Lower lobe of right lung (tissue), 2 donors: ENCODE results near the gene FAM171A2. TPM values are rescaled to one million over a fixed set of nuclear protein-coding genes. Genes with fewer than 3 reads are reported as not detected.

Source experiments
- ATAC-seq, 2 donors: fragments of 200-7000 bp; cut with Tn5 transposase; one replicate each; pipeline ENCODE4 v1.9.1; 2020 to 2022; ENCODE audit warnings: mild to moderate bottlenecking in 2 of 2, moderate library complexity in 2 of 2
- DNase-seq: peaks from one replicate; pipeline ENCODE4 v3.0.0-alpha.2; 2020
- H3K27ac ChIP-seq: fragments of 200-600 bp; one replicate; pipeline ENCODE4 v1.8.0; 2022
- H3K27me3 ChIP-seq: fragments of 200-600 bp; one replicate; pipeline ENCODE4 v1.8.0; 2022; ENCODE audit warnings: low read depth
- H3K36me3 ChIP-seq: fragments of 200-600 bp; one replicate; pipeline ENCODE4 v1.8.0; 2022; ENCODE audit warnings: mild to moderate bottlenecking
- H3K4me1 ChIP-seq: fragments of 200-600 bp; one replicate; pipeline ENCODE4 v1.8.0; 2022
- H3K4me3 ChIP-seq: fragments of 200-600 bp; one replicate; pipeline ENCODE4 v1.8.0; 2022; ENCODE audit warnings: mild to moderate bottlenecking
- H3K9me3 ChIP-seq: fragments of 200-600 bp; one replicate; pipeline ENCODE4 v1.8.0; 2022
- intact Hi-C: fragments of 100-400 bp; cut with DNase I; formaldehyde crosslinking; loops from one replicate; pipeline ENCODE4 v1.11.0; 2022
- total RNA-seq: library from RNA; stranded (reverse); fragmentation: NEBNext Ultra II Directional; extraction: Animal tissue kit (Norgen Biotek cat#: 25700); gene quantifications from one replicate; pipeline ENCODE4 v1.2.1, GENCODE V29; 2021
- TF ChIP-seq, protein P1 (sequence below): fragments of 200-600 bp; IDR thresholded peaks from one replicate; pipeline ENCODE4 v1.8.0; 2022; ENCODE audit warnings: antibody characterized with exemption, mild to moderate bottlenecking
- donor health status: DM: no; HTN: yes; CAD: no; lungs with severe emphysema.

The FAM171A2 gene
- total RNA-seq, 1 donor from 2014 or later = 1.2 TPM

DNA sequence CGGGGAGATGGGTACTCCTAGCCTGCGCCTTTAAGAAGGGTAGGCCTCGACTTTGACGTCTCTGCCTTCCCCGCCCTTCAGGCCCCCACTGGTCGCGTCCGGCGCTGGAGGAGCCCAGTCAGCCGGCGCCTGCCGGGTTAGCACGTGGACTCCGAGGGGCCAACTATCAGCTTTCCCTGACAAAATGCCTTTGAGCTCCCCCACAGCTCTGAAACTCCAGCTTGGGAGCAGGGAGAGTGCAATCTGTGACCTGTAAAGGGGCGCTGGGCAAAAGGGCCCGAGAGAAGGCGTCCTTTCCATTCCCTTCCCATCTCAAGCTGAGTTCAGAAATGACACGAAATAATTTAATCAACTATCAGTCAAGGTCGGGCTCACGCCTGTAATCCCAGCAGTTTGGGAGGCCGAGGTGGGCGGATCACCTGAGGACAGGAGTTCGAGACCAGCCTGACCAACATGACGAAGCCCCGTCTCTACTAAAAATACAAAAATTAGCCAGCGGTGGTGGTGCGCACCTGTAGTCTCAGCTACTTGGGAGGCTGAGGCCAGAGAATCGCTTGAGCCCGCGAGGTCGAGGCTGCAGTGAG, 36.7 kb downstream of the FAM171A2 start:
- Histone ChIP-seq H3K4me1 (peaks cover 41% of the 10 kb centered on the region), H3K9me3 (no peaks in the 10 kb centered on the region), H3K4me3 (peak overlapping the region; percentile 99), H3K27ac (peak overlapping the region; percentile 13), H3K36me3 (peaks cover 4% of the 10 kb centered on the region), H3K27me3 (no peaks in the 10 kb centered on the region)
- DNase-seq = peak; percentile 98
- intact Hi-C loops = no loop called here
- TF ChIP-seq, protein P1, sequence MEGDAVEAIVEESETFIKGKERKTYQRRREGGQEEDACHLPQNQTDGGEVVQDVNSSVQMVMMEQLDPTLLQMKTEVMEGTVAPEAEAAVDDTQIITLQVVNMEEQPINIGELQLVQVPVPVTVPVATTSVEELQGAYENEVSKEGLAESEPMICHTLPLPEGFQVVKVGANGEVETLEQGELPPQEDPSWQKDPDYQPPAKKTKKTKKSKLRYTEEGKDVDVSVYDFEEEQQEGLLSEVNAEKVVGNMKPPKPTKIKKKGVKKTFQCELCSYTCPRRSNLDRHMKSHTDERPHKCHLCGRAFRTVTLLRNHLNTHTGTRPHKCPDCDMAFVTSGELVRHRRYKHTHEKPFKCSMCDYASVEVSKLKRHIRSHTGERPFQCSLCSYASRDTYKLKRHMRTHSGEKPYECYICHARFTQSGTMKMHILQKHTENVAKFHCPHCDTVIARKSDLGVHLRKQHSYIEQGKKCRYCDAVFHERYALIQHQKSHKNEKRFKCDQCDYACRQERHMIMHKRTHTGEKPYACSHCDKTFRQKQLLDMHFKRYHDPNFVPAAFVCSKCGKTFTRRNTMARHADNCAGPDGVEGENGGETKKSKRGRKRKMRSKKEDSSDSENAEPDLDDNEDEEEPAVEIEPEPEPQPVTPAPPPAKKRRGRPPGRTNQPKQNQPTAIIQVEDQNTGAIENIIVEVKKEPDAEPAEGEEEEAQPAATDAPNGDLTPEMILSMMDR = no peak
- peak; percentile 86 to 92 for ATAC-seq

DNA sequence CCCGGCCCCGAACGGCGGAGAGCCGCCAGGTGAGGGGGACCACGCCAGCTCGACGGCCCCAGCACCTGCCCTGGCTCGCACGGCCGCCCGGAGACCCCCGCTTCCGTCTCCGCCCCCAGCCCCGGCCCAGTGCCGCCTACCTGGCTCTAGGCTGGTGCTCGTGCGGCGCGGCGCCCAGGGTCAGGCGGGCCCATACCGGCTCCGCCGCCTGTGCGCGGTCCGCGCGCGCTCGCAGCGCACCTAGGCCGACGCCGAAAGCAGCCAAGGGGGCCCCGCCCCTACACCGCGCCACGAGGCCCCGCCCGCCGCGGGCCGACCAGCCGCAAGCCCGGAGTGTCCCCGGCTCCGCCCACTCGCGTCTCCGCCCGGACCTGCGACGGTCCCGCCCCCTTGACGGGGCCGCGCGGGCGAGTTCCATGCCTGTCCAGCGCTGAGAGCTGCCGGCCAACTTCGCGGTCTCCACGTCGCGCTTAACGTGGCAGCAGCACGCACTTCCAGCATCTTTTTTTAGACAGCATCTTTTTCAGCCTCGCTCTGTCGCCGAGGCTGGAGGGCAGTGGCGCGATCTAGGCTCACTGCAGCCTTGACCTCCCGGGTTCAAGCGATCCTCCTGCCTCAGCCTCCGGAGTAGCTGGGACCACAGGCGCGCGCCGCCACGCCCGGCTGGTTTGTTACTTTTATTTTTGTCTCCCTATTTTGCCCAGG, 38.9 kb downstream of the FAM171A2 start, which contains the start of gene SLC25A39:
Gene SLC25A39 (minus strand): TSS at position 253 of the 705 bp plus-strand sequence. CDS start 1,261 bp downstream, outside the sequence.
- peak within 1 kb of the TSS; percentile 99 for H3K4me3 ChIP-seq
- peaks cover 26% of the 10 kb centered on the region for H3K36me3 ChIP-seq
- TF ChIP-seq, protein P1 = no peak
- peaks cover 30% of the 10 kb centered on the region for H3K4me1 ChIP-seq
- H3K9me3 ChIP-seq = no peaks in the 10 kb centered on the region
- H3K27me3 ChIP-seq = no peaks in the 10 kb centered on the region
- intact Hi-C loops = no loop called here
- H3K27ac ChIP-seq = peak within 1 kb of the TSS; percentile 91
- DNase-seq = peak; percentile 96
- ATAC-seq = peak; percentile 93 to 96

DNA sequence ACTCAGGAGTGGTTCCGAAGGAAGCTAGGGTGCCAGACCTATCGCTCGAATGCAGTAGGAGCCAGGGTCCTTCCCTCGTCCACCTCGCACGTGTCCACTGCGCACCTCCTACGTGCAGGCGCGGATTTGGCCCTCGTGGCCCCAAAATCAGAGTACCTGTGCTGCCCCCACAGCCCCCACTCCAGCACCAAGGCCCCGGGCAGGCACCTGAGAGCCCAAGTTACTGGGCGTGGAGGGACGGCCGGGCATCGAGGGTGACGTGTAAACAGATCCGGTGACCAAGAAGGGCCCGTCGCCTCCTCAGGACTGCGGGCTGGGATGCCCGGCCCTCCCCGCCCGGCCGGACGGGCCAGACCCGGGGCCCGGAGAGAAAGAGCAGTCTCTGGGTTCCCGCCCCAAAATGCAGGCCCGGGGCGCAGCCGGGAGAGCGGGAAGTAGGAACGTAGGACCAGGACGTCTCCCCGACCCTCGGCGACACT, 39.5 kb downstream of the FAM171A2 start:
- H3K27ac ChIP-seq = peak overlapping the region; percentile 91
- no peaks in the 10 kb centered on the region for H3K27me3 ChIP-seq
- intact Hi-C loops = no loop called here
- peaks cover 30% of the 10 kb centered on the region for H3K4me1 ChIP-seq
- H3K9me3 ChIP-seq = no peaks in the 10 kb centered on the region
- DNase-seq = peak; percentile 63
- TF ChIP-seq, protein P1 = no peak
- ATAC-seq = peak; percentile 1 to 16
- peaks cover 32% of the 10 kb centered on the region for H3K36me3 ChIP-seq
- peak overlapping the region; percentile 99 for H3K4me3 ChIP-seq

DNA sequence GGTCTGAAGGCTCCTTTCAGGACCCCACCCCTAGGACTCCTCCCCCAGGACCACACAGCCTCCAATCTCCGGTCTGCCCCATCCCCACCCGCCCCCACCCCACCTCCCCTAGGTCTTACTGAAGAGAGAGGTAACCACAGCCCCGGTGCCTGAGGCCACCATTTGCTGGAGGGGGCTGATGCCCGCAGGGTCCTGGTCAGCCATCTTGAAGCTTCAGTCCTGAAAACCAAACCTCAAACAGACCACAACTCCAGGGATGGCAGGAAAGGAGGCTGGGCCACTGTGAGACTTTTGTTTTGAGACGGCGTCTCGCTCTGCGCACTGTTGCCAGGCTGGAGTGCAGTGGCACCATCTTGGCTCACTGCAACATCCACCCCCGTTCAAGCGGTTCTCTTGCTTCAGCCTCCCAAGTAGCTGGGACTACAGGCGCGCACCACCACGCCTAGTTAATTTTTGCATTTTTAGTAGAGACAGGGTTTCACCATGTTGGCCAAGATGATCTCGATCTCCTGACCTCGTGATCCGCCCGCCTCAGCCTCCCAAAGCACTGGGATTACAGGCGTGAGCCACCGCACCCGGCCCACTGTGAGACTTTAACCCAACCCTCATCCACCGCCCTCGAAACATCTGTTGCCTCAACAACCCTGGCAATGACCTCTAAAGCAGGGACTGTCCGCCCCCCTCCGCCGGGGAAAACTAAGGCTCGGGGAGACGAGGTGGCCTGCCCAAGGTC, 40.1 kb downstream of the FAM171A2 start:
- Histone ChIP-seq H3K36me3 (peaks cover 33% of the 10 kb centered on the region), H3K27me3 (no peaks in the 10 kb centered on the region), H3K9me3 (no peaks in the 10 kb centered on the region), H3K27ac (peak overlapping the region; percentile 91), H3K4me3 (peak overlapping the region; percentile 99), H3K4me1 (peaks cover 30% of the 10 kb centered on the region)
- TF ChIP-seq, protein P1 = no peak
- DNase-seq = no peak
- intact Hi-C loops = no loop called here
- ATAC-seq = no peak

DNA sequence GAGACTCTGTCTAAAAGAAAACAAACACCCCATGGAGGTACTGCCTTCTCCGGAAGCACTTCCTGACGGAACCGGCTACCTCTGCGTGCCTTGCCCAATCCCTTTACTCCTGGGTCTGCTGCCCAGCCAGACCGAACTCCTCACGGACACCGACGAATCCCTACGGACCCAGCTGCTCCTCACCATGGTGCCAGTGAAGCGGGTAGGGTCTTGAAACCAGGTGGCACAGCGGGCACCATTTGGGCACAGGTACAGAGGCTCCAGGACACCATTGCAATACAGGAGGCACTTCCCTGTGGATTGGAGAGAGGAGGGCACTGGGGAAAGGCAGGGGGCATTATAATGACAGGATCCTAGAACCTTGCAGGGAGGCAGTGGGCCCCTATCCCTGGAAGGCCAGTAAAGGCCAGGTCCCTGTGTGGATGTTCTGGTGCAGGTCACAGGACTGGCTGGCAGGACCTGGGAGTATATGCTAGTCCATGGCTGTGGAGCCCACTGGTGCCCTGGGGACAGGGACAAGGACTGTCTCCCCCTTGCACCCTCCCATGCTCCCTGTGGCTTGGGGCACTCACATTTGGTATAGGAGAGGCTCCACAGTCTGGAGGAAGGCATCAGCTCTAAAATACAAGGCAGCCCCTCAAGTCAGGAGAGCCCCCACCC, 41.3 kb downstream of the FAM171A2 start:
- TF ChIP-seq, protein P1 = no peak
- Histone ChIP-seq H3K9me3 (no peaks in the 10 kb centered on the region), H3K27ac (no peak overlapping the region), H3K4me1 (peaks cover 29% of the 10 kb centered on the region), H3K36me3 (peaks cover 33% of the 10 kb centered on the region), H3K27me3 (peaks cover 2% of the 10 kb centered on the region), H3K4me3 (no peak overlapping the region)
- DNase-seq (no peak), ATAC-seq (no peak)
- intact Hi-C loops = no loop called here
